Astrocyte (in vitro differentiated cells and primary cell): ENCODE measurements around the gene LRRK1. TPM values are rescaled to one million over a fixed set of nuclear protein-coding genes. Genes with fewer than 3 reads are reported as not detected.

Source experiments
- DNase-seq: peaks from one replicate; pipeline ENCODE4 v3.0.0-alpha.2; 2010; ENCODE audit warnings: low read depth
- FAIRE-seq: peaks from 2 replicates; lab custom pipeline; 2011; peaks lifted over from hg19 to GRCh38; lab: Jason Lieb, UNC
- H2AFZ ChIP-seq: 2 replicates; pipeline ENCODE4 v1.6.0; 2012; ENCODE audit warnings: low read depth, low read length, inconsistent platforms
- H3K27ac ChIP-seq: 2 replicates; pipeline ENCODE4 v1.5.1; 2011; ENCODE audit warnings: low read depth, low read length, inconsistent platforms
- H3K27me3 ChIP-seq: 2 replicates; pipeline ENCODE4 v1.6.0; 2011; ENCODE audit warnings: low read length, inconsistent platforms; ENCODE audit not compliant: insufficient read depth
- H3K36me3 ChIP-seq: 2 replicates; pipeline ENCODE4 v1.5.1; 2011; ENCODE audit warnings: low read length, inconsistent platforms; ENCODE audit not compliant: insufficient read depth
- H3K4me1 ChIP-seq: 2 replicates; pipeline ENCODE4 v1.5.1; 2011; ENCODE audit warnings: low read length, inconsistent platforms; ENCODE audit not compliant: insufficient read depth
- H3K4me2 ChIP-seq: 2 replicates; pipeline ENCODE4 v1.6.0; 2012; ENCODE audit warnings: low read length, inconsistent platforms
- H3K4me3 ChIP-seq: 2 replicates; pipeline ENCODE4 v1.5.1; 2011; ENCODE audit warnings: low read depth, mild to moderate bottlenecking, low read length, inconsistent platforms; ENCODE audit not compliant: insufficient read depth
- H3K79me2 ChIP-seq: 2 replicates; pipeline ENCODE4 v1.6.0; 2012; ENCODE audit warnings: mild to moderate bottlenecking, low read length, inconsistent platforms; ENCODE audit not compliant: insufficient read depth
- H3K9ac ChIP-seq: 2 replicates; pipeline ENCODE4 v1.6.0; 2012; ENCODE audit warnings: mild to moderate bottlenecking, low read length, inconsistent platforms
- H3K9me3 ChIP-seq: 2 replicates; pipeline ENCODE4 v1.5.1; 2012; ENCODE audit warnings: low read depth, mild to moderate bottlenecking, low read length, inconsistent platforms; ENCODE audit not compliant: insufficient read depth
- H4K20me1 ChIP-seq: 2 replicates; pipeline ENCODE4 v1.6.0; 2012; ENCODE audit warnings: low read length, inconsistent platforms; ENCODE audit not compliant: insufficient read depth
- H3K27ac Mint-ChIP-seq: one replicate; pipeline ENCODE4 v1.8.0; 2021; ENCODE audit warnings: mild to moderate bottlenecking, mixed read lengths; ENCODE audit not compliant: unreplicated experiment
- H3K27me3 Mint-ChIP-seq: one replicate; pipeline ENCODE4 v1.8.0; 2021; ENCODE audit warnings: low read depth, mixed read lengths; ENCODE audit not compliant: unreplicated experiment
- H3K36me3 Mint-ChIP-seq: one replicate; pipeline ENCODE4 v1.8.0; 2021; ENCODE audit warnings: low read depth, mixed read lengths; ENCODE audit not compliant: unreplicated experiment
- H3K4me1 Mint-ChIP-seq: one replicate; pipeline ENCODE4 v1.8.0; 2021; ENCODE audit warnings: low read depth, mixed read lengths; ENCODE audit not compliant: unreplicated experiment
- H3K4me3 Mint-ChIP-seq: one replicate; pipeline ENCODE4 v1.8.0; 2021; ENCODE audit warnings: mild to moderate bottlenecking, moderate library complexity, mixed read lengths; ENCODE audit not compliant: unreplicated experiment
- H3K9me3 Mint-ChIP-seq: one replicate; pipeline ENCODE4 v1.8.0; 2021; ENCODE audit warnings: mild to moderate bottlenecking, mixed read lengths; ENCODE audit not compliant: unreplicated experiment
- CTCF ChIP-seq: IDR thresholded peaks from 2 replicates; pipeline ENCODE4 v1.5.1; 2011; ENCODE audit warnings: low read depth, mild to moderate bottlenecking, inconsistent platforms, low read length, moderate library complexity; ENCODE audit not compliant: insufficient read depth
- EZH2 ChIP-seq: IDR thresholded peaks from 2 replicates; pipeline ENCODE4 v1.6.1; 2012; ENCODE audit warnings: mild to moderate bottlenecking, low read length, inconsistent platforms; ENCODE audit not compliant: insufficient read depth
- total RNA-seq: library from RNA; stranded (reverse); gene quantifications from 2 replicates; pipeline ENCODE4 v1.2.1, GENCODE V29; 2021

The LRRK1 gene
- total RNA-seq, 1 donor from 2014 or later: 0.41 TPM

GRCh38 chr15:101045835-101046691 lies 126.9 kb downstream of the LRRK1 start:
- H3K79me2 ChIP-seq: no peaks in the 10 kb centered on the region
- Mint-ChIP-seq H3K4me3 (no peak overlapping the region), H3K9me3 (peaks cover 3% of the 10 kb centered on the region), H3K36me3 (peaks cover 2% of the 10 kb centered on the region), H3K27me3 (peaks cover 42% of the 10 kb centered on the region), H3K4me1 (no peaks in the 10 kb centered on the region), H3K27ac (no peak overlapping the region)
- FAIRE-seq: no peak
- H4K20me1 ChIP-seq: no peaks in the 10 kb centered on the region
- no peak overlapping the region for H3K27ac ChIP-seq
- no peak overlapping the region for H3K4me2 ChIP-seq
- no peaks in the 10 kb centered on the region for H3K4me1 ChIP-seq
- no peaks in the 10 kb centered on the region for H3K27me3 ChIP-seq
- no peak overlapping the region for H3K9ac ChIP-seq
- no peaks in the 10 kb centered on the region for H3K36me3 ChIP-seq
- H2AFZ ChIP-seq: no peak overlapping the region
- H3K9me3 ChIP-seq: no peaks in the 10 kb centered on the region
- no peak for TF ChIP-seq CTCF
- no peak for TF ChIP-seq EZH2
- DNase-seq: no peak
- no peak overlapping the region for H3K4me3 ChIP-seq

GRCh38 chr15:101046826-101047225 lies 127.7 kb downstream of the LRRK1 start:
- Mint-ChIP-seq H3K27ac (no peak overlapping the region), H3K36me3 (peaks cover 2% of the 10 kb centered on the region), H3K4me1 (no peaks in the 10 kb centered on the region), H3K4me3 (no peak overlapping the region), H3K9me3 (peaks cover under 1% of the 10 kb centered on the region), H3K27me3 (peaks cover 48% of the 10 kb centered on the region)
- DNase-seq (no peak), FAIRE-seq (no peak)
- H2AFZ ChIP-seq: no peak overlapping the region
- TF ChIP-seq CTCF: no peak
- no peak for TF ChIP-seq EZH2
- H3K4me1 ChIP-seq: no peaks in the 10 kb centered on the region
- no peak overlapping the region for H3K27ac ChIP-seq
- no peak overlapping the region for H3K4me3 ChIP-seq
- no peaks in the 10 kb centered on the region for H3K27me3 ChIP-seq
- no peaks in the 10 kb centered on the region for H3K36me3 ChIP-seq
- no peaks in the 10 kb centered on the region for H4K20me1 ChIP-seq
- H3K79me2 ChIP-seq: no peaks in the 10 kb centered on the region
- no peak overlapping the region for H3K9ac ChIP-seq
- H3K4me2 ChIP-seq: no peak overlapping the region
- no peaks in the 10 kb centered on the region for H3K9me3 ChIP-seq

GRCh38 chr15:101047301-101047781 lies 128.2 kb downstream of the LRRK1 start:
- H3K79me2 ChIP-seq: no peaks in the 10 kb centered on the region
- no peaks in the 10 kb centered on the region for H3K9me3 Mint-ChIP-seq
- H3K27ac Mint-ChIP-seq: no peak overlapping the region
- no peaks in the 10 kb centered on the region for H3K9me3 ChIP-seq
- H3K36me3 ChIP-seq: no peaks in the 10 kb centered on the region
- H3K36me3 Mint-ChIP-seq: peaks cover 2% of the 10 kb centered on the region
- H3K4me3 ChIP-seq: no peak overlapping the region
- no peak overlapping the region for H3K4me3 Mint-ChIP-seq
- H3K9ac ChIP-seq: no peak overlapping the region
- no peak overlapping the region for H2AFZ ChIP-seq
- H4K20me1 ChIP-seq: no peaks in the 10 kb centered on the region
- DNase-seq (no peak), FAIRE-seq (no peak)
- H3K4me2 ChIP-seq: no peak overlapping the region
- H3K4me1 Mint-ChIP-seq: no peaks in the 10 kb centered on the region
- peaks cover 50% of the 10 kb centered on the region for H3K27me3 Mint-ChIP-seq
- no peaks in the 10 kb centered on the region for H3K4me1 ChIP-seq
- H3K27ac ChIP-seq: no peak overlapping the region
- no peaks in the 10 kb centered on the region for H3K27me3 ChIP-seq
- TF ChIP-seq CTCF (no peak), EZH2 (no peak)
